ENCODE data around the gene GRAP2. TPM values are rescaled to one million over a fixed set of nuclear protein-coding genes. Genes with fewer than 3 reads are reported as not detected.
"Not testable (repeated sequence)": the region's sequence is repeated elsewhere in the genome, so short reads cannot be mapped to it uniquely, and the experiment has no call there.

Gene GRAP2
- total and polyA plus RNA-seq, 2 donors (not counting 1 experiment from before 2014, with no cell fraction given), result 13.5 to 26.4 TPM

DNA sequence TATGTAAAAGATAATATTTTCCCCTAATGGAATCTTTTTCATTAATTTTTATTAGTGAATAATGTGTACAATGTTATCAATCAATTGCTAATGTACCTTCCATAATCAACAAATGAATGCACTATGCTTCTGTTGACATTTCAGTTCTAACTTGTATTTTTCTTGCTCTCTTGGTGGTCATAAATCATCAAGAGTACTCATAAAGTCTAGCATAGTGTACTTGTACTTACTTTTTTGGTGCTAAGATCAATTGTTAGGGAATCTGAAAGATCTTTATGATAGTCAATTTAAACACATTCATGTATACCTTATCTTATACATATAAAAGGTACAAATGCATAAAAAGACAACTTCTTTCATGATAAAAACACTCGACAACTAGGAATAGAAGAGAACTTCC lies 17.8 kb upstream of the GRAP2 start:
- Mint-ChIP-seq H3K9me3 (ENCODE audit: insufficient read depth) (no peaks in the 10 kb centered on the region), H3K4me1 (no peaks in the 10 kb centered on the region), H3K27ac (no peak overlapping the region), H3K4me3 (no peak overlapping the region), H3K27me3 (no peaks in the 10 kb centered on the region)
- no CpG with 5 or more reads among the region's 1 CpG for WGBS (ENCODE audit: insufficient coverage)
- no peak overlapping the region for H3K27ac ChIP-seq (ENCODE audit: low read length in 2 of 2)
- ATAC-seq (ENCODE audit: low read depth) (no peak), DNase-seq (no peak)
- no peaks in the 10 kb centered on the region for H4K20me1 ChIP-seq (ENCODE audit: control insufficient read depth, insufficient read depth, low read length, poor library complexity, severe bottlenecking)
- H3K9ac ChIP-seq (ENCODE audit: low read length), result no peak overlapping the region
- ChIA-PET POLR2A (no interaction called here), CTCF (no interaction called here)
- no peaks in the 10 kb centered on the region for H3K27me3 ChIP-seq (replicated peaks in 1 of 4; ENCODE audit: control extremely low read depth in 1 of 4, control insufficient read depth in 3 of 4, insufficient read depth in 4 of 4, low read length in 3 of 4)
- H2AFZ ChIP-seq (ENCODE audit: insufficient read depth, low read depth, low read length, poor library complexity, severe bottlenecking), result no peak overlapping the region
- intact Hi-C loops (cut with micrococcal nuclease), result no loop called here
- H3K4me3 ChIP-seq (ENCODE audit: control extremely low read depth in 1 of 5, extremely low read depth in 1 of 5, insufficient read depth in 1 of 5, low read depth in 2 of 5, low read length in 4 of 5), result no peak overlapping the region
- H3K9me3 ChIP-seq (ENCODE audit: control extremely low read depth in 1 of 3, control insufficient read depth in 2 of 3, insufficient read depth in 1 of 3, low read length in 2 of 3), result peaks cover 0 to 1% (median 0%) of the 10 kb centered on the region in 3 donors
- H3K4me2 ChIP-seq (replicated peaks; ENCODE audit: low read depth, low read length, poor library complexity, severe bottlenecking), result no peak overlapping the region
- H3K36me3 ChIP-seq (replicated peaks in 1 of 2; ENCODE audit: control extremely low read depth in 1 of 2, control insufficient read depth in 1 of 2, extremely low read depth in 1 of 2, insufficient read depth in 2 of 2, low read length in 1 of 2), result no peaks in the 10 kb centered on the region
- no peaks in the 10 kb centered on the region for H3K4me1 ChIP-seq (ENCODE audit: control insufficient read depth in 2 of 2, insufficient read depth in 2 of 2, low read length in 2 of 2)
- no peak for TF ChIP-seq CTCF (IDR thresholded peaks at IDR 0.05)
- no peak for TF ChIP-seq EZH2 (IDR thresholded peaks at IDR 0.05; ENCODE audit: borderline replicate concordance, insufficient read depth, low read depth, low read length, poor library complexity, severe bottlenecking)
- H3K79me2 ChIP-seq (ENCODE audit: control insufficient read depth, insufficient read depth, low read length), result no peaks in the 10 kb centered on the region

GRCh38 chr22:39889924-39890323 lies 11.0 kb upstream of the GRAP2 start:
- H4K20me1 ChIP-seq (ENCODE audit: control insufficient read depth, insufficient read depth, low read length, poor library complexity, severe bottlenecking); H3K4me3 ChIP-seq (ENCODE audit: control extremely low read depth in 1 of 5, extremely low read depth in 1 of 5, insufficient read depth in 1 of 5, low read depth in 2 of 5, low read length in 4 of 5); H3K4me3 Mint-ChIP-seq; intact Hi-C loops (cut with micrococcal nuclease); POLR2A ChIA-PET; DNase-seq; H2AFZ ChIP-seq (ENCODE audit: insufficient read depth, low read depth, low read length, poor library complexity, severe bottlenecking); H3K9me3 Mint-ChIP-seq (ENCODE audit: insufficient read depth); H3K4me1 ChIP-seq (ENCODE audit: control insufficient read depth in 2 of 2, insufficient read depth in 2 of 2, low read length in 2 of 2); H3K9me3 ChIP-seq (ENCODE audit: control extremely low read depth in 1 of 3, control insufficient read depth in 2 of 3, insufficient read depth in 1 of 3, low read length in 2 of 3); H3K27ac Mint-ChIP-seq; ATAC-seq (ENCODE audit: low read depth); H3K9ac ChIP-seq (ENCODE audit: low read length); H3K4me2 ChIP-seq (replicated peaks; ENCODE audit: low read depth, low read length, poor library complexity, severe bottlenecking); H3K27me3 ChIP-seq (replicated peaks in 1 of 4; ENCODE audit: control extremely low read depth in 1 of 4, control insufficient read depth in 3 of 4, insufficient read depth in 4 of 4, low read length in 3 of 4); H3K36me3 ChIP-seq (replicated peaks in 1 of 2; ENCODE audit: control extremely low read depth in 1 of 2, control insufficient read depth in 1 of 2, extremely low read depth in 1 of 2, insufficient read depth in 2 of 2, low read length in 1 of 2); H3K27ac ChIP-seq (ENCODE audit: low read length in 2 of 2); H3K79me2 ChIP-seq (ENCODE audit: control insufficient read depth, insufficient read depth, low read length); H3K27me3 Mint-ChIP-seq: not testable (repeated sequence)
- H3K4me1 Mint-ChIP-seq, result peaks cover 13% of the 10 kb centered on the region
- CTCF ChIA-PET, result interaction anchor here (1.5 kb wide), 1 partner anchor 135 kb away, joined by 4 read pairs; no protein-coding TSS in a partner anchor
- WGBS (ENCODE audit: insufficient coverage), result no CpG with 5 or more reads among the region's 3 CpGs
